Tibial nerve (tissue), 4 donors: Measurements from ENCODE around the gene AIG1.

Experiments
- EP300 ChIP-seq, 2 donors: sonication (generic); formaldehyde crosslinking; IDR thresholded peaks; one replicate each; pipeline ENCODE4 v1.6.1; 2017; ENCODE audit warnings: antibody characterized with exemption in 2 of 2, mild to moderate bottlenecking in 1 of 2
- POLR2A ChIP-seq, 2 donors: fragments of 450-650 bp; IDR thresholded peaks; one replicate each; pipeline ENCODE4 v1.6.1; 2017; ENCODE audit warnings: antibody characterized with exemption in 2 of 2, mild to moderate bottlenecking in 2 of 2, moderate library complexity in 2 of 2
- TF ChIP-seq, protein P1 (sequence below), 5 experiments: fragments of 200-600 bp in 3 of 5; fragments of 450-650 bp in 2 of 5; sonication (generic) in 3 of 5; IDR thresholded peaks; one replicate each; pipeline ENCODE4 v1.5.1; 2016 to 2019; ENCODE audit warnings: antibody characterized with exemption in 5 of 5, mild to moderate bottlenecking in 3 of 5, moderate library complexity in 2 of 5

DNA sequence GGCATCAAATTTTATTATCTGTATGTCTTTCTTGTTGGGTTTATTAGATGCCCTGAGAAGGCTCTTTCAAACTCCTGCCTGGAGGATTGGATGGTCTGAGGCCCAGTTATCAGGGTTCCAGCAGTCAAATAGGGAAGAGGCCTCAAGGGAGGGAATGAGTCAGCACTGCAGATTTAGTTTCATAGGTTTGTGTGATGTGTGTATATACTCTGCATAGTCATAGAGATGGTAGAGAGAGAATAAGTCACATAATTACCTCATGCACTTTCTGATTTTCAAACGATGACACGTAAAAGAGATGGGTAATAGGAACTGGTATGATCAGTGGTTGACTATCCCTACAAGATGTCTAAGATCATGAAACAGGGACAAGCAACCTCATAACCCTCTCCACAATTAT is 307.7 kb downstream of the AIG1 start:
- TF ChIP-seq, protein P1, sequence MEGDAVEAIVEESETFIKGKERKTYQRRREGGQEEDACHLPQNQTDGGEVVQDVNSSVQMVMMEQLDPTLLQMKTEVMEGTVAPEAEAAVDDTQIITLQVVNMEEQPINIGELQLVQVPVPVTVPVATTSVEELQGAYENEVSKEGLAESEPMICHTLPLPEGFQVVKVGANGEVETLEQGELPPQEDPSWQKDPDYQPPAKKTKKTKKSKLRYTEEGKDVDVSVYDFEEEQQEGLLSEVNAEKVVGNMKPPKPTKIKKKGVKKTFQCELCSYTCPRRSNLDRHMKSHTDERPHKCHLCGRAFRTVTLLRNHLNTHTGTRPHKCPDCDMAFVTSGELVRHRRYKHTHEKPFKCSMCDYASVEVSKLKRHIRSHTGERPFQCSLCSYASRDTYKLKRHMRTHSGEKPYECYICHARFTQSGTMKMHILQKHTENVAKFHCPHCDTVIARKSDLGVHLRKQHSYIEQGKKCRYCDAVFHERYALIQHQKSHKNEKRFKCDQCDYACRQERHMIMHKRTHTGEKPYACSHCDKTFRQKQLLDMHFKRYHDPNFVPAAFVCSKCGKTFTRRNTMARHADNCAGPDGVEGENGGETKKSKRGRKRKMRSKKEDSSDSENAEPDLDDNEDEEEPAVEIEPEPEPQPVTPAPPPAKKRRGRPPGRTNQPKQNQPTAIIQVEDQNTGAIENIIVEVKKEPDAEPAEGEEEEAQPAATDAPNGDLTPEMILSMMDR (IDR thresholded peaks at IDR 0.05): no peak
- TF ChIP-seq EP300 (IDR thresholded peaks at IDR 0.05) (no peak), POLR2A (IDR thresholded peaks at IDR 0.05) (no peak)
